Measurements from ENCODE around the gene ZBTB7C. TPM values are rescaled to one million over a fixed set of nuclear protein-coding genes. Genes with fewer than 3 reads are reported as not detected.

The ZBTB7C gene
- total and polyA plus RNA-seq, 2 of the 4 experiments (the other 2 are of a cell fraction) = not detected

GRCh38 chr18:48073211-48073930, 335.8 kb downstream of the ZBTB7C start:
- Histone ChIP-seq H3K9me1 (ENCODE audit: insufficient read depth, low read length) (no peaks in the 10 kb centered on the region), H3K18ac (ENCODE audit: low read depth, low read length) (no peak overlapping the region), H3K36me3 (ENCODE audit: control insufficient read depth, insufficient read depth, low read length) (no peaks in the 10 kb centered on the region), H3K27me3 (ENCODE audit: control insufficient read depth, insufficient read depth, low read length) (peaks cover 11% of the 10 kb centered on the region), H2BK120ac (ENCODE audit: low read depth, low read length) (no peak overlapping the region), H2BK20ac (ENCODE audit: low read depth, low read length) (no peak overlapping the region), H2BK15ac (ENCODE audit: low read depth, low read length) (no peak overlapping the region), H3K9ac (ENCODE audit: low read depth, low read length) (no peak overlapping the region), H3K23ac (ENCODE audit: low read depth, low read length) (no peak overlapping the region), H3K4ac (ENCODE audit: low read depth, low read length) (no peak overlapping the region), H3K4me1 (ENCODE audit: control insufficient read depth, insufficient read depth, low read length) (no peaks in the 10 kb centered on the region), H3K27ac (ENCODE audit: insufficient read depth, low read length) (no peak overlapping the region), H4K8ac (ENCODE audit: low read depth in 2 of 2, low read length in 2 of 2) (no peak overlapping the region), H2BK5ac (ENCODE audit: low read depth, low read length, poor library complexity, severe bottlenecking) (no peak overlapping the region), H2AFZ (replicated peaks; ENCODE audit: low read length, poor library complexity) (no peak overlapping the region), H2AK5ac (ENCODE audit: low read depth, low read length) (no peak overlapping the region), H3K4me3 (ENCODE audit: insufficient read depth, low read depth, low read length) (no peak overlapping the region), H3K4me2 (ENCODE audit: low read depth, low read length) (no peak overlapping the region), H3K79me1 (ENCODE audit: low read depth in 1 of 2, low read length in 2 of 2) (no peaks in the 10 kb centered on the region), H3K56ac (ENCODE audit: extremely low read depth, insufficient read depth, low read length) (no peak overlapping the region), H3K14ac (replicated peaks; ENCODE audit: low read depth, low read length) (no peak overlapping the region), H3K9me3 (ENCODE audit: control insufficient read depth, insufficient read depth, low read length) (no peaks in the 10 kb centered on the region), H2AK9ac (replicated peaks; ENCODE audit: low read depth, low read length, poor library complexity) (no peak overlapping the region), H4K91ac (ENCODE audit: insufficient read depth, low read depth, low read length) (no peak overlapping the region), H4K5ac (ENCODE audit: low read depth, low read length) (no peak overlapping the region), H4K20me1 (ENCODE audit: insufficient read depth, low read length) (no peaks in the 10 kb centered on the region)
- intact Hi-C loops (cut with micrococcal nuclease) = loop anchor here (10.0 kb wide), 1 partner anchor 59 kb away; no protein-coding TSS in a partner anchor
- TF ChIP-seq SMC3 (IDR thresholded peaks at IDR 0.05; ENCODE audit: low read depth, low read length) = no peak
- TF ChIP-seq BHLHE40 (IDR thresholded peaks at IDR 0.05; ENCODE audit: low read depth, low read length) = no peak
- no peak for TF ChIP-seq ELK1 (IDR thresholded peaks at IDR 0.05; ENCODE audit: borderline replicate concordance, low read depth, low read length)
- no peak for TF ChIP-seq USF2 (IDR thresholded peaks at IDR 0.05; ENCODE audit: low read depth, low read length)
- TF ChIP-seq RCOR1 (IDR thresholded peaks at IDR 0.05; ENCODE audit: insufficient replicate concordance, low read length) = no peak
- no peak for TF ChIP-seq POLR2A (IDR thresholded peaks at IDR 0.05; ENCODE audit: low read depth, low read length)
- TF ChIP-seq CHD1 (IDR thresholded peaks at IDR 0.05; ENCODE audit: low read depth, low read length) = no peak
- TF ChIP-seq MXI1 (IDR thresholded peaks at IDR 0.05; ENCODE audit: borderline replicate concordance, low read depth, low read length) = no peak
- no peak for TF ChIP-seq RAD21 (IDR thresholded peaks at IDR 0.05; ENCODE audit: low read length)
- TF ChIP-seq MAZ (IDR thresholded peaks at IDR 0.05; ENCODE audit: borderline replicate concordance, low read depth, low read length) = no peak
- TF ChIP-seq RFX5 (IDR thresholded peaks at IDR 0.05; ENCODE audit: low read depth, low read length) = no peak
- TF ChIP-seq CTCF (conservative IDR thresholded peaks at IDR 0.05; ENCODE audit: low read depth, low read length) = no peak
- TF ChIP-seq CEBPB (IDR thresholded peaks at IDR 0.05; ENCODE audit: low read depth, low read length) = no peak
- no peak for TF ChIP-seq NFE2L2 (IDR thresholded peaks at IDR 0.05; ENCODE audit: low read depth, low read length)
- TF ChIP-seq MAFK (IDR thresholded peaks at IDR 0.05; ENCODE audit: low read depth, low read length) = no peak
- no peak for ATAC-seq (ENCODE audit: low read depth)
- DNase-seq = no peak
- in situ Hi-C loops (cut with MboI; ENCODE audit: low sequenced_read_pairs) = no loop called here
- dilution Hi-C loops (cut with HindIII; ENCODE audit: low sequenced_read_pairs, unreplicated experiment) = no loop called here
- WGBS, 2 experiments (ENCODE audit: extremely low coverage in 2 of 2, insufficient read length in 1 of 2) = 83% methylated on average over 3 of the region's 15 CpGs; no CpG with 5 or more reads in 1 of the 2 experiments
- BruUV-seq (replicated peaks) = no TSS peak
- ChIA-PET CTCF (no interaction called here), POLR2A (ENCODE audit: unreplicated experiment) (no interaction called here)
